SK-N-SH treated with all-trans-retinoic acid at 6 μM for 48 hours (cell line): ENCODE measurements around the gene CYP46A1.

ENCODE experiments used
- ARNTL ChIP-seq: fragments of 450-650 bp; formaldehyde crosslinking; IDR thresholded peaks from 2 replicates; pipeline ENCODE4 v1.5.0; 2020; ENCODE audit warnings: low read depth, mild to moderate bottlenecking, moderate library complexity, borderline replicate concordance
- GLIS3 ChIP-seq: fragments of 250-450 bp; sonication (Bioruptor Pico); IDR thresholded peaks from 2 replicates; pipeline ENCODE4 v1.5.0; 2020; ENCODE audit warnings: mild to moderate bottlenecking, moderate library complexity
- OSR1 ChIP-seq: fragments of 250-450 bp; sonication (Bioruptor Pico); IDR thresholded peaks from 2 replicates; pipeline ENCODE4 v1.8.0; 2022; ENCODE audit warnings: moderate library complexity, mild to moderate bottlenecking, inconsistent platforms
- TSHZ2 ChIP-seq: fragments of 250-450 bp; sonication (Bioruptor Pico); IDR thresholded peaks from 2 replicates; pipeline ENCODE4 v1.5.0; 2020; ENCODE audit warnings: mild to moderate bottlenecking, moderate library complexity

GRCh38 chr14:99645545-99646505 lies 38.3 kb upstream of the CYP46A1 start:
- TF ChIP-seq GLIS3 (CRISPR knock-in tag): no peak
- TF ChIP-seq ARNTL (CRISPR knock-in tag): no peak
- TF ChIP-seq OSR1 (CRISPR knock-in tag): no peak
- TF ChIP-seq TSHZ2: no peak
